ENCODE results near the gene COLEC12.

- TF ChIP-seq CTCF (IDR thresholded peaks at IDR 0.05) = no peak
- TF ChIP-seq POLR2A (IDR thresholded peaks at IDR 0.05) = no peak
Measured at GRCh38 chr18:393574-393957, 106.9 kb downstream of the COLEC12 start.

Data from lower leg skin (tissue), 3 donors.